IPS-18c (cell line): ENCODE measurements around the gene SNTG2.
"Not testable (repeated sequence)": the region's sequence is repeated elsewhere in the genome, so short reads cannot be mapped to it uniquely, and the experiment has no call there.

Source experiments
- H3K4me3 ChIP-seq: 2 replicates; pipeline ENCODE4 v1.7.0; 2013; ENCODE audit warnings: low read depth, mild to moderate bottlenecking, low read length, moderate library complexity; ENCODE audit not compliant: insufficient read depth
- H3K9me3 ChIP-seq: one replicate; pipeline ENCODE4 v1.6.1; 2013; ENCODE audit warnings: mild to moderate bottlenecking, low read length, moderate library complexity; ENCODE audit not compliant: control insufficient read depth, insufficient read depth

Gene SNTG2

GRCh38 chr2:1088940-1089339, 138.3 kb downstream of the SNTG2 start:
- H3K4me3 ChIP-seq, result no peak overlapping the region
- H3K9me3 ChIP-seq, result peaks cover 3% of the 10 kb centered on the region

GRCh38 chr2:1091895-1092585, 141.4 kb downstream of the SNTG2 start:
- Histone ChIP-seq H3K9me3 (peaks cover 3% of the 10 kb centered on the region), H3K4me3 (no peak overlapping the region)

- H3K4me3 ChIP-seq, H3K9me3 ChIP-seq: not testable (repeated sequence)
These were observed 143.0 kb downstream of the SNTG2 start for GRCh38 chr2:1093668-1094067.

GRCh38 chr2:1097101-1097500, 146.5 kb downstream of the SNTG2 start:
- Histone ChIP-seq H3K9me3 (no peaks in the 10 kb centered on the region), H3K4me3 (no peak overlapping the region)

- no peaks in the 10 kb centered on the region for H3K9me3 ChIP-seq
- no peak overlapping the region for H3K4me3 ChIP-seq
These were observed 148.8 kb downstream of the SNTG2 start for GRCh38 chr2:1099418-1099817.

GRCh38 chr2:1101011-1101782, 150.5 kb downstream of the SNTG2 start:
- no peaks in the 10 kb centered on the region for H3K9me3 ChIP-seq

GRCh38 chr2:1101982-1102590, 151.4 kb downstream of the SNTG2 start:
- no peaks in the 10 kb centered on the region for H3K9me3 ChIP-seq
- H3K4me3 ChIP-seq, result no peak overlapping the region

More at GRCh38 chr2:1101011-1101782, 150.5 kb downstream of the SNTG2 start:
- H3K4me3 ChIP-seq, result no peak overlapping the region

- H3K9me3 ChIP-seq, result no peaks in the 10 kb centered on the region
- H3K4me3 ChIP-seq, result no peak overlapping the region
These were observed 153.7 kb downstream of the SNTG2 start for GRCh38 chr2:1104364-1104763.

GRCh38 chr2:1106344-1106743, 155.7 kb downstream of the SNTG2 start:
- H3K9me3 ChIP-seq, H3K4me3 ChIP-seq: not testable (repeated sequence)

- Histone ChIP-seq H3K9me3 (peaks cover 3% of the 10 kb centered on the region), H3K4me3 (no peak overlapping the region)
These were observed 165.3 kb downstream of the SNTG2 start for GRCh38 chr2:1115843-1116539.

- no peak overlapping the region for H3K4me3 ChIP-seq
- H3K9me3 ChIP-seq, result no peaks in the 10 kb centered on the region
These were observed 166.9 kb downstream of the SNTG2 start for GRCh38 chr2:1117569-1117968.

GRCh38 chr2:1125217-1125616, 174.6 kb downstream of the SNTG2 start:
- H3K9me3 ChIP-seq, result no peaks in the 10 kb centered on the region

GRCh38 chr2:1125633-1126370, 175.2 kb downstream of the SNTG2 start:
- H3K4me3 ChIP-seq, result no peak overlapping the region

More at GRCh38 chr2:1125217-1125616, 174.6 kb downstream of the SNTG2 start:
- H3K4me3 ChIP-seq, result no peak overlapping the region

GRCh38 chr2:1129982-1130381, 179.3 kb downstream of the SNTG2 start:
- H3K9me3 ChIP-seq, result no peaks in the 10 kb centered on the region
- no peak overlapping the region for H3K4me3 ChIP-seq

More at GRCh38 chr2:1125633-1126370, 175.2 kb downstream of the SNTG2 start:
- H3K9me3 ChIP-seq, result no peaks in the 10 kb centered on the region

GRCh38 chr2:1130922-1131321, 180.3 kb downstream of the SNTG2 start:
- H3K9me3 ChIP-seq, result no peaks in the 10 kb centered on the region

GRCh38 chr2:1132328-1132969, 181.8 kb downstream of the SNTG2 start:
- no peaks in the 10 kb centered on the region for H3K9me3 ChIP-seq
- H3K4me3 ChIP-seq, result no peak overlapping the region

More at GRCh38 chr2:1130922-1131321, 180.3 kb downstream of the SNTG2 start:
- H3K4me3 ChIP-seq, result no peak overlapping the region
